Ovary (tissue), 3 donors: ENCODE results near the gene SV2C.

Experiments
- CTCF ChIP-seq, 3 donors: fragments of 450-650 bp in 2 of 3; fragments of 200-600 bp in 1 of 3; IDR thresholded peaks; one replicate each; pipeline versions ENCODE4 v1.5.1 to v1.8.0; 2016 to 2022; ENCODE audit warnings: antibody characterized with exemption in 3 of 3, mild to moderate bottlenecking in 1 of 3
- EP300 ChIP-seq: sonication (generic); formaldehyde crosslinking; IDR thresholded peaks from one replicate; pipeline ENCODE4 v1.6.1; 2017; ENCODE audit warnings: antibody characterized with exemption
- POLR2A ChIP-seq: fragments of 450-650 bp; IDR thresholded peaks from one replicate; pipeline ENCODE4 v1.6.1; 2017; ENCODE audit warnings: antibody characterized with exemption, mild to moderate bottlenecking, moderate library complexity
- donor health status: DM: no; HTN: no; CAD: no.

- no peak for TF ChIP-seq CTCF (IDR thresholded peaks at IDR 0.05)
- TF ChIP-seq EP300, result no peak
- TF ChIP-seq POLR2A, result no peak
These were observed 284.6 kb downstream of the SV2C start for GRCh38 chr5:76367623-76368371.
